IPS DF 6.9 (cell line): ENCODE data around the gene YAP1.

ENCODE experiments used
- DNase-seq: peaks from one replicate; pipeline ENCODE4 v3.0.0-alpha.2; 2013; ENCODE audit warnings: low read depth, low spot score
- H3K27ac ChIP-seq: one replicate; pipeline ENCODE4 v1.5.1; 2013; ENCODE audit warnings: low read length, control low read depth
- H3K27me3 ChIP-seq: 2 replicates; pipeline ENCODE4 v1.6.1; 2013; ENCODE audit warnings: mild to moderate bottlenecking, low read length; ENCODE audit not compliant: control insufficient read depth, insufficient read depth
- H3K36me3 ChIP-seq: 2 replicates; pipeline ENCODE4 v1.6.1; 2013; ENCODE audit warnings: low read length; ENCODE audit not compliant: control insufficient read depth, insufficient read depth
- H3K4me1 ChIP-seq: 2 replicates; pipeline ENCODE4 v1.6.1; 2013; ENCODE audit warnings: low read length; ENCODE audit not compliant: control insufficient read depth, insufficient read depth
- H3K4me3 ChIP-seq: 2 replicates; pipeline ENCODE4 v1.5.1; 2013; ENCODE audit warnings: mild to moderate bottlenecking, low read length
- H3K9me3 ChIP-seq: 2 replicates; pipeline ENCODE4 v1.6.1; 2013; ENCODE audit warnings: low read length, inconsistent platforms; ENCODE audit not compliant: control insufficient read depth, insufficient read depth
- WGBS: extraction: QIAGEN DNeasy Blood & Tissue Kit; methylation state at CpG from one replicate; pipeline ENCODE4 v1.1.7; 2013; ENCODE audit warnings: mixed read lengths, missing lambda C conversion rate; ENCODE audit not compliant: insufficient read length, insufficient coverage; 5-methylcytosine and 5-hydroxymethylcytosine counted together

Gene YAP1

DNA sequence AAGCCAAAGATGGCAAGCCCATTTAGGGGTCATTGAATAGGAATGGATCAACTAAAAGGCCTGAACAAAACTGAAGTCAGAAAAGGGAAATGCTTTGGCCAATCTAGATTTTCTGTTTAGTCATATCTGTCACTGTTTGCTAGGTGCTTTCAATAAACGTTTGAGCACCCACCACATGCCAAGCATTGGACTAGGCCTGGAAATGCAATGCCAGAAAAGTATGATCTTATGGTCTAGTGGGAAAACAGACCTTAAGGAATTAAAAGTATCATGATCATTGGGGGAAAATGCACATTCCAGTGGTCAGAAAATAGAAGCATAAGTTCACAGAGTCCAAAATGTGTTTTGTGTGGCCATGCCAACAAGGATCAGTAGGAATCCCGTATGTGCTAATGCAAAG lies 130.3 kb downstream of the YAP1 start:
- Histone ChIP-seq H3K36me3 (no peaks in the 10 kb centered on the region), H3K9me3 (no peaks in the 10 kb centered on the region), H3K4me1 (peaks cover 1% of the 10 kb centered on the region; the same call in 1 of the 2 replicates), H3K27ac (no peak overlapping the region), H3K27me3 (no peaks in the 10 kb centered on the region), H3K4me3 (no peak overlapping the region)
- WGBS: no CpG with 5 or more reads among the region's 2 CpGs
- no peak for DNase-seq

DNA sequence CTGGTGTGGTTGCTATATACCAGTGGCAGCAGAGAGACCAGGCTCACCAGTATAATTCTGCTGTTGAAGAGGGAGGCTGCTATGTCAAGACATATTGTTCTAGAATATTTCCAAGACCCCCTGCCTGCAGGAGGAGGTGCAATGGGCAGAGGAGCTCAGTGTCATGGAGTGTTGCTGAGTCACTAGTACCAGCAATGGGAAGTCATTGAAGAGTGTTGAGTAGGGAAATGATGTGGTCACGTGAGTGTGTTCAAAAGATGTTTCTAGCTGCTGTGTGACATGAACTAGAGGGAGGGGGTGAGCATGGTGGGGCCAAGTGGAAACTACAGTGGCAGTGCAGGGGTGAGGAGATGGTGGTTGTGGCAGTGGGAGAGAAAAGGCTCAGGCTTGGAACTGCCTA lies 130.8 kb downstream of the YAP1 start:
- H3K4me1 ChIP-seq: peaks cover 1% of the 10 kb centered on the region; the same call in 1 of the 2 replicates
- H3K4me3 ChIP-seq: no peak overlapping the region
- H3K27ac ChIP-seq: no peak overlapping the region
- DNase-seq: no peak
- H3K27me3 ChIP-seq: no peaks in the 10 kb centered on the region
- no peaks in the 10 kb centered on the region for H3K9me3 ChIP-seq
- no CpG with 5 or more reads among the region's 1 CpG for whole genome bisulfite sequencing
- no peaks in the 10 kb centered on the region for H3K36me3 ChIP-seq

DNA sequence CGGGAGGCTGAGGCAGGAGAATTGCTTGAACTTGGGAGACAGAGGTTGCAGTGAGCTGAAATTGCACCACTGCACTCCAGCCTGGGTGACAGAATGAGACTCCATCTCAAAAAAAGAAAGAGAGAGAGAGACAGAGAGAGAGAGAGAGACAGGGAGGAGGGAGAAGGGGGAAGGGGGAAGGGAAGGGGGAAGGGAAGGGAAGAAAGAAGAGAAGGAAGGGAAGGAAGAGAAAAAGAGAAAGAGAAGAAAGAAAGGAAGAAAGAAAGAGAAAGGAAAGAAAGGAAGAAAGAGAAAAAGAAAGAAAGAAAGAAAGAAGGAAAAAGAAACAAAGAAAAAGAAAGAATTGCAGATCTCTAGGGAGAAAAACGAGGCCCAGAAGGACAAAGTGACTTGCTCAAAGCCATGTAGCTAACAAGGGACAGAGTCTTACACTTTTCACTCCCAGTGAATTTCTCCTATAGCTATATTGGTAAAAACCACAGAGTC lies 133.2 kb downstream of the YAP1 start:
- Histone ChIP-seq H3K9me3 (no peaks in the 10 kb centered on the region), H3K4me3 (no peak overlapping the region), H3K27ac (no peak overlapping the region), H3K36me3 (no peaks in the 10 kb centered on the region), H3K27me3 (no peaks in the 10 kb centered on the region), H3K4me1 (peaks cover 1% of the 10 kb centered on the region; the same call in 1 of the 2 replicates)
- no CpG with 5 or more reads among the region's 2 CpGs for WGBS
- no peak for DNase-seq

DNA sequence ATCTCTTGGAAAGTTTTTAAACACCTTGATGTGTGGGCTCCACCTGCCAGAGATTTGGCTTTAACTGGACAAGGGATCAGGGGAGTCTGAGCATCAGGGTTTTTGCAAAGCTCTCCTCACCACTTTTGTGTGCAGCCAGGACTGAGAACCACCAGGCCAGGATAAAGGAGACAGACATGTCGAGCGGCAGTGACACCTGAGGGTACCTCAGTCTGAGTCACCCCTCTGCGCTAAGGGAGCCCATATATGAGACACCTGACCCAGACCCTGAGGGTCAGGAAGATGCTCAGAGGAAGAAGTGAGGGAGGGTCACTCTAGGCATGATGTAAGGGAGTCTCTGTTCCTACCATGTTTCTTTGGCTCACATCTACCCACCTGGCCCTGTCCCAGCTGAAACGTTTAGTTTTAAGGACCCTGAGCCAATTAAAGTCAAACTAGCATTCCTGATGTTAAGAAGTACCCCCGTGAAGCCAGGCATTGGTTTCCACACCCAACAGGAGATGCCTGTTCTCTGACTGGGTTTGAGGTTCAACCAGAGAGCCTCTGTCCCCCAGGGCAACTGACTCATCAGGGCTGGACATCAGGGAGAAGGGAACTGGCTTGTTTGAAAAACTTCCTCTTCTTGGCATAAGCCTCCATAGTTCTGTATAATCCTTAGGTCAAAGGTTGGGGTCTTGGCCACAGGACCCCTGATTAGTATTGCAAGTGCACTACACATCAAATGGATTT lies 134.6 kb downstream of the YAP1 start:
- no peaks in the 10 kb centered on the region for H3K9me3 ChIP-seq
- no peaks in the 10 kb centered on the region for H3K27me3 ChIP-seq
- no peak overlapping the region for H3K4me3 ChIP-seq
- WGBS: no CpG with 5 or more reads among the region's 5 CpGs
- no peaks in the 10 kb centered on the region for H3K36me3 ChIP-seq
- no peak for DNase-seq
- H3K27ac ChIP-seq: no peak overlapping the region
- peaks cover 1% of the 10 kb centered on the region; the same call in 1 of the 2 replicates for H3K4me1 ChIP-seq

DNA sequence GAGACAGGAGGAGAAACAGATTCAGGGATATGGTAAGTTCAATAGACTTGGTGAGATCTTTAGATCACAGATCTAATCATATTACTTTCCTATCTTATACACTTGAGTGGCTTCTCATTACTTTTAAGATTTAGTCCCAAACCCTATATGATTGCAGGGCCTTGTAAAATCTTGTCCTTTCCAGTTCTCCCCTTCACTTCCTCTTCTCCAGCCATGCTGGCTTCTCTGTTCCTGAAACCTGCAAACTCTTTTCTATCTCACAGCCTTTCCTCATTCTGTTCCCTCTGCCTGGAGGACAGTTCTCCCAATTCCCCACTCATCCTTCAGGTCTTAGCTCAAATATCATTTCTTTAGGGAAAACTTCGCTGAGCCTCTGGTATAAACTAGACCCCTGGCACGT lies 141.2 kb downstream of the YAP1 start:
- WGBS: no CpG with 5 or more reads among the region's 2 CpGs
- Histone ChIP-seq H3K4me3 (no peak overlapping the region), H3K4me1 (no peaks in the 10 kb centered on the region), H3K27me3 (no peaks in the 10 kb centered on the region), H3K36me3 (no peaks in the 10 kb centered on the region), H3K9me3 (no peaks in the 10 kb centered on the region), H3K27ac (no peak overlapping the region)
- no peak for DNase-seq

DNA sequence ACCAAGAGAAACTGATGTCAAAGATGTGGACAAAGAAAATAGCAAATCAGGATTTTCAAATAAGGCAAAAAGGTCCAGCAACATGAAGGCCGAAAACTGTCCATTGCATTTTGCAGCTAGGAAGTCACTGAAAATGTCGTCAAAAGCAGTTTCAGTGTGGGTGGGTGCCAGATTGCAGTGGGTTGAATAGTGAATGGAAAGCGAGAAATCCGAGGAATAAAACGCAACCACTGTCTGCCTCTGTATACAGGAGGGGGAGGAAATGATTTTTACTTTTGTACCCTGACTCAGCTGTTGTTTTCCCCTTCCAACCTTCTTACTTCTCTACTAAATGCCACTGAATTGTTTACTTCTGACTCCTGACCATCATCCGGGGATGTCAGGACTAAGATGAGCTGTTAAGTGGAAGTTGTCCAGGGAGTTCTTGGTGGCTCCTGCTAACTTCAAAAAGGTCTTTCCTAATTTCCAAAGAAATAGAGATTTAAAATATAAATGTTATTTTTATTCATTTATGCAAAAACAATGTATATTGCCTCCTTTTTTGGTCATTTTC lies 142.2 kb downstream of the YAP1 start:
- WGBS: no CpG with 5 or more reads among the region's 6 CpGs
- no peak for DNase-seq
- H3K9me3 ChIP-seq: no peaks in the 10 kb centered on the region

DNA sequence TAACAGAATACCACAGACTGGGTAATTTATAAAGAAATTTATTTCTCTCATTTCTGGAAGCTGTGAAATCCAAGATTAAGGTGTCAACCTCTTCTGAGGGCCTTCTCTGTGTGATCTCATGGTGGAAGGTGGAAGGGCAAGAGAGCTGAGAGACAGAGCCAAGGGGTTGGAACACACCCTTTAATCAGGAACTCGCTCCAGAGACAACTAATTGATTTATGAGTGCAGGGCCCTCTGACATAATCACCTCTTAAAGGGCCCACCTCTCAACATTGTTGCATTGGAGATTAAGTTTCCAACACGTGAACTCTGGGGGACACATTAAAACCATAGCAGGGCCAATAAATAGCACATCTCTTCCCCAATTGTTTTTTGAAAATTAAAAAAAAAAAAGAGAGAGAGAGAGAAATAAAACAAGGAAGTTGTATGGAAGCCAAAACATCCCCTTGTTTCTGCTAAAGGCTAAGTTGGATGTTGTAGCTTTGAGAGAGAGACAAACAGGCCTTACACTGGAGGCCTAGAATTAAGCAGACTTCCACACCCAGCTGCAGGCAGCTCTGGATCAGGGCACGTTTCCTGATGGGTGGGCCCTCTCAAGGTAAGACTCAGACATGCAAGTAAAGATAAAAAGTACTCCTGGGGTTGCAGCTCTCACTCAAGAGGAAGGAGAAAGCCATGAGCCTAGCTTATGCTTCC lies 142.9 kb downstream of the YAP1 start:
- H3K36me3 ChIP-seq: no peaks in the 10 kb centered on the region
- DNase-seq: no peak
- H3K27me3 ChIP-seq: no peaks in the 10 kb centered on the region
- no peak overlapping the region for H3K4me3 ChIP-seq
- H3K27ac ChIP-seq: no peak overlapping the region
- no peaks in the 10 kb centered on the region for H3K9me3 ChIP-seq
- no CpG with 5 or more reads among the region's 3 CpGs for WGBS
- H3K4me1 ChIP-seq: no peaks in the 10 kb centered on the region; the same call in 1 of the 2 replicates

More for the DNA sequence above, 142.2 kb downstream of the YAP1 start:
- Histone ChIP-seq H3K27me3 (no peaks in the 10 kb centered on the region), H3K27ac (no peak overlapping the region), H3K4me1 (no peaks in the 10 kb centered on the region; the same call in 1 of the 2 replicates), H3K36me3 (no peaks in the 10 kb centered on the region), H3K4me3 (no peak overlapping the region)

DNA sequence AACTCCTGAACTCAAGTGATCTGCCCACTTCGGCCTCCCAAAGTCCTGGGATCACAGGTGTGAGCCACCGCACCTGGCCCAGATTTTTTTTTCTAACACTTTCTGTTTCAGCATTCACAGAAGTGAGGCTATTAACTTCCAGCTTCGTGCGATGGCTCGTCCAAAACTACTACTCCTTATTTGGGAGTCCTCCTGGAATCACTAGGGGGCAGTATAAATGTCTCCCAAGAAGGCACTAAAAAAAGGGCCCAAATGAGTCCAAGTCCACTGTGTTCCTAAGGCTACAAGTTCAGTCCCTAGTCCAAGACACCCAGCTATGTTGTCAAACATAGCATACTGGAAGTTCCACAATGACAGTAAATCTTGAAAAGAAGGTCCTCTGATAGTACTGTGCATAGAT lies 143.8 kb downstream of the YAP1 start:
- no CpG with 5 or more reads among the region's 5 CpGs for WGBS
- H3K27ac ChIP-seq: no peak overlapping the region
- H3K4me1 ChIP-seq: no peaks in the 10 kb centered on the region; the same call in 1 of the 2 replicates
- no peaks in the 10 kb centered on the region for H3K27me3 ChIP-seq
- H3K9me3 ChIP-seq: no peaks in the 10 kb centered on the region
- no peaks in the 10 kb centered on the region for H3K36me3 ChIP-seq
- no peak for DNase-seq
- H3K4me3 ChIP-seq: no peak overlapping the region

DNA sequence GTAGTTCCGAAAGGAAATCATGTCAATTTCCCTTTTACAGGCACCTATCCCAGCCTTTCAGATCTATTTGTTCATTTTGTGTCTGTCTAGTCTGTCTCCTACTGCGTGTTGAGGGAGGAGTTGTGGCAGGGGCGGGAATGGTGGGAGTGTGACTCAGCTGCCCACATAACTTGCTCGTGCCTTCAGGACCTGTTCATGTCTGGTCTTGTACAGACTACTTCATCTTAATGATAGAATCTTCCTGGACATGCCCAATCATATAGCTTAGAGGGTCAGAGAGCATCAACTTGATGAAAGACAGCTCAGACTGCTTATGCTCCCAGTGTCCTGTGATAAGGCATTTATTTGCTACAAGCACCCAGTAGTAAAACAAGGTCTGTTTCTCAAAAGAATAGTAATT lies 146.0 kb downstream of the YAP1 start:
- WGBS: no CpG with 5 or more reads among the region's 4 CpGs
- Histone ChIP-seq H3K27me3 (no peaks in the 10 kb centered on the region), H3K9me3 (no peaks in the 10 kb centered on the region), H3K4me1 (no peaks in the 10 kb centered on the region; the same call in 1 of the 2 replicates), H3K4me3 (no peak overlapping the region), H3K36me3 (no peaks in the 10 kb centered on the region), H3K27ac (no peak overlapping the region)
- no peak for DNase-seq

DNA sequence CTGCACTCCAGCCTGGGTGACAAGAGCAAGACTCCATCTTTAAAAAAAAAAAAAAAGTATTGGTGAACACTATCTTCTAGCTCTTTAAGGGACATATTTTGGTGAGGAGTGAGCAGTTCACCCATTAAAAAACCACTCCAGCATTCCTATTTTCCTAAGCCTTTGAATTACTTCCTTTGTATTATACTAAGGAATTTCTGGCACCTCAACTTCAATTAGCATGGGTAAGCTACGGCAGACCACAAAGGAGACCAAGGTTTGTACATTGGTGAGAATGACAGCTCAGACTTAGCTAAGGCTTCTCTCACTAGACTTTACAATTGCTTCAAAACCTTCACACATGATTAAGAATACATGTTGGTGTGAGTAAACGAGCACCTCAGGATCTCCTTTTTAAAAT lies 150.0 kb downstream of the YAP1 start:
- no CpG with 5 or more reads among the region's 2 CpGs for WGBS
- Histone ChIP-seq H3K27ac (no peak overlapping the region), H3K4me1 (no peaks in the 10 kb centered on the region; the same call in 1 of the 2 replicates), H3K9me3 (no peaks in the 10 kb centered on the region), H3K27me3 (no peaks in the 10 kb centered on the region), H3K36me3 (no peaks in the 10 kb centered on the region), H3K4me3 (no peak overlapping the region)
- no peak for DNase-seq
